ENCODE measurements around the gene LRRC25.

DNA sequence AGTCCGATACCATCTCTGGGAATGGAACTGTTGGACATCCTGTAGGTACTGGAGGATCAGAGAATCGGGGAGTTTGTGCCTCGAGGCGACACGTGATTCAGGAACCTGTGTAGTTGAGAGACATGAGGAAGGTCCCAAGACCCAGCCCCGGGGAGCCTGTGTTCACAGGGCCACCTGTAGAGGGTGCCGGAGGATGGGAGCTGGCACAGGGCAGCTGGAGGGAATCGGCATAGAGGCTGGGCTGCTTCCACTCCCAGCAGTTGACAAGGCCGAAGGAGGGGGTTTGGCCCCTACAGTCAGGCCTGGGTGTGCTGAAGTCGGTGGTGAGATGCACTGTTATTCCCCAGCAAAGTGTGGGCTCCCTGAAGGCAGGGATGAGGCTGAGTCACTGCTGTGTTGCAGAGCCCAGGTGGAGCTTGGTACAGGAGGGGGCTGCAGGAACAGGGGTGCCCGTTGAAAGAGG is 43.0 kb upstream of the LRRC25 start:
- TF ChIP-seq, protein P1, sequence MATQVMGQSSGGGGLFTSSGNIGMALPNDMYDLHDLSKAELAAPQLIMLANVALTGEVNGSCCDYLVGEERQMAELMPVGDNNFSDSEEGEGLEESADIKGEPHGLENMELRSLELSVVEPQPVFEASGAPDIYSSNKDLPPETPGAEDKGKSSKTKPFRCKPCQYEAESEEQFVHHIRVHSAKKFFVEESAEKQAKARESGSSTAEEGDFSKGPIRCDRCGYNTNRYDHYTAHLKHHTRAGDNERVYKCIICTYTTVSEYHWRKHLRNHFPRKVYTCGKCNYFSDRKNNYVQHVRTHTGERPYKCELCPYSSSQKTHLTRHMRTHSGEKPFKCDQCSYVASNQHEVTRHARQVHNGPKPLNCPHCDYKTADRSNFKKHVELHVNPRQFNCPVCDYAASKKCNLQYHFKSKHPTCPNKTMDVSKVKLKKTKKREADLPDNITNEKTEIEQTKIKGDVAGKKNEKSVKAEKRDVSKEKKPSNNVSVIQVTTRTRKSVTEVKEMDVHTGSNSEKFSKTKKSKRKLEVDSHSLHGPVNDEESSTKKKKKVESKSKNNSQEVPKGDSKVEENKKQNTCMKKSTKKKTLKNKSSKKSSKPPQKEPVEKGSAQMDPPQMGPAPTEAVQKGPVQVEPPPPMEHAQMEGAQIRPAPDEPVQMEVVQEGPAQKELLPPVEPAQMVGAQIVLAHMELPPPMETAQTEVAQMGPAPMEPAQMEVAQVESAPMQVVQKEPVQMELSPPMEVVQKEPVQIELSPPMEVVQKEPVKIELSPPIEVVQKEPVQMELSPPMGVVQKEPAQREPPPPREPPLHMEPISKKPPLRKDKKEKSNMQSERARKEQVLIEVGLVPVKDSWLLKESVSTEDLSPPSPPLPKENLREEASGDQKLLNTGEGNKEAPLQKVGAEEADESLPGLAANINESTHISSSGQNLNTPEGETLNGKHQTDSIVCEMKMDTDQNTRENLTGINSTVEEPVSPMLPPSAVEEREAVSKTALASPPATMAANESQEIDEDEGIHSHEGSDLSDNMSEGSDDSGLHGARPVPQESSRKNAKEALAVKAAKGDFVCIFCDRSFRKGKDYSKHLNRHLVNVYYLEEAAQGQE (IDR thresholded peaks at IDR 0.05; ENCODE audit: insufficient read depth in 1 of 2, low read depth in 2 of 2, low read length in 2 of 2), result no peak
- TF ChIP-seq POLR2AphosphoS5 (IDR thresholded peaks at IDR 0.05; ENCODE audit: low read depth, low read length) (no peak), TAF1 (IDR thresholded peaks at IDR 0.05; ENCODE audit: borderline replicate concordance, insufficient read depth, low read length) (no peak), SIN3A (IDR thresholded peaks at IDR 0.05; ENCODE audit: borderline replicate concordance, insufficient read depth, low read length) (no peak), FOXP2 (optimal IDR thresholded peaks at IDR 0.05; ENCODE audit: borderline replicate concordance, extremely low read depth, extremely low read length, insufficient read depth) (no peak)

Measured in PFSK-1 (cell line).